ENCODE data around the gene DERL3. TPM values are rescaled to one million over a fixed set of nuclear protein-coding genes. Genes with fewer than 3 reads are reported as not detected.

The DERL3 gene
- polyA plus RNA-seq, 1 donor (not counting 4 experiments of a cell fraction or from before 2014, with no cell fraction given) = 0.05 TPM

- H3K9ac ChIP-seq (ENCODE audit: control insufficient read depth, extremely low read depth, insufficient read depth, low read length) = no peak overlapping the region
- H3K4me3 ChIP-seq (ENCODE audit: control insufficient read depth in 2 of 3, extremely low read depth in 1 of 3, insufficient read depth in 2 of 3, low read depth in 1 of 3, low read length in 3 of 3) = no peak overlapping the region
- H3K36me3 ChIP-seq (ENCODE audit: control insufficient read depth in 2 of 2, extremely low read depth in 1 of 2, insufficient read depth in 2 of 2, low read length in 2 of 2) = peaks cover 36 to 38% of the 10 kb centered on the region in 2 experiments
- no peak overlapping the region for H2AFZ ChIP-seq (ENCODE audit: control insufficient read depth, low read length)
- no peak for DNase-seq (ENCODE audit: low read depth, low spot score)
- no peak overlapping the region for H3K27ac ChIP-seq (ENCODE audit: control insufficient read depth, insufficient read depth, low read length)
- H3K4me2 ChIP-seq (ENCODE audit: control insufficient read depth, extremely low read depth, insufficient read depth, low read depth, low read length) = no peak overlapping the region
- no peaks in the 10 kb centered on the region for H4K20me1 ChIP-seq (ENCODE audit: control insufficient read depth, extremely low read depth, insufficient read depth, low read length)
- H3K4me1 ChIP-seq (ENCODE audit: control insufficient read depth, extremely low read depth, insufficient read depth, low read length) = peaks cover 13% of the 10 kb centered on the region
- H3K79me2 ChIP-seq (ENCODE audit: control insufficient read depth, insufficient read depth, low read length) = no peaks in the 10 kb centered on the region
- H3K9me3 ChIP-seq (ENCODE audit: control insufficient read depth, low read depth, low read length) = no peaks in the 10 kb centered on the region
- H3K27me3 ChIP-seq (ENCODE audit: control insufficient read depth, extremely low read depth, insufficient read depth, low read length) = no peaks in the 10 kb centered on the region
- TF ChIP-seq EZH2 (IDR thresholded peaks at IDR 0.05; ENCODE audit: low read length) (no peak), CTCF (optimal IDR thresholded peaks at IDR 0.05 in 1 of 3, IDR thresholded peaks at IDR 0.05 in 1 of 3, conservative IDR thresholded peaks at IDR 0.05 in 1 of 3; ENCODE audit: extremely low read depth in 1 of 3, insufficient read depth in 2 of 3, low read length in 3 of 3) (no peak)
- dilution Hi-C loops (cut with MboI; ENCODE audit: extremely low pct_ligation_motif_present, low sequenced_read_pairs) = no loop called here
- peaks cover 2% of the 10 kb centered on the region for H3K9me1 ChIP-seq (ENCODE audit: control insufficient read depth, extremely low read depth, insufficient read depth, low read length)
- no peak for FAIRE-seq
Measured at GRCh38 chr22:23823331-23823791, 15.4 kb downstream of the DERL3 start.

- no peak overlapping the region for H3K4me2 ChIP-seq (ENCODE audit: control insufficient read depth, extremely low read depth, insufficient read depth, low read depth, low read length)
- peaks cover 2% of the 10 kb centered on the region for H3K9me1 ChIP-seq (ENCODE audit: control insufficient read depth, extremely low read depth, insufficient read depth, low read length)
- FAIRE-seq (no peak), DNase-seq (ENCODE audit: low read depth, low spot score) (no peak)
- dilution Hi-C loops (cut with MboI; ENCODE audit: extremely low pct_ligation_motif_present, low sequenced_read_pairs) = no loop called here
- peaks cover 32 to 35% of the 10 kb centered on the region in 2 experiments for H3K36me3 ChIP-seq (ENCODE audit: control insufficient read depth in 2 of 2, extremely low read depth in 1 of 2, insufficient read depth in 2 of 2, low read length in 2 of 2)
- H3K79me2 ChIP-seq (ENCODE audit: control insufficient read depth, insufficient read depth, low read length) = no peaks in the 10 kb centered on the region
- H3K4me1 ChIP-seq (ENCODE audit: control insufficient read depth, extremely low read depth, insufficient read depth, low read length) = peaks cover 13% of the 10 kb centered on the region
- H3K4me3 ChIP-seq (ENCODE audit: control insufficient read depth in 2 of 3, extremely low read depth in 1 of 3, insufficient read depth in 2 of 3, low read depth in 1 of 3, low read length in 3 of 3) = no peak overlapping the region
- no peak overlapping the region for H2AFZ ChIP-seq (ENCODE audit: control insufficient read depth, low read length)
- no peaks in the 10 kb centered on the region for H3K9me3 ChIP-seq (ENCODE audit: control insufficient read depth, low read depth, low read length)
- no peak overlapping the region for H3K27ac ChIP-seq (ENCODE audit: control insufficient read depth, insufficient read depth, low read length)
- TF ChIP-seq EZH2 (IDR thresholded peaks at IDR 0.05; ENCODE audit: low read length) = no peak
- H3K27me3 ChIP-seq (ENCODE audit: control insufficient read depth, extremely low read depth, insufficient read depth, low read length) = no peaks in the 10 kb centered on the region
- no peak overlapping the region for H3K9ac ChIP-seq (ENCODE audit: control insufficient read depth, extremely low read depth, insufficient read depth, low read length)
- H4K20me1 ChIP-seq (ENCODE audit: control insufficient read depth, extremely low read depth, insufficient read depth, low read length) = no peaks in the 10 kb centered on the region
Measured at GRCh38 chr22:23822101-23822671, 16.6 kb downstream of the DERL3 start.
